Thoracic aorta (tissue), 2 donors: ENCODE measurements around the gene CCR1. TPM values are rescaled to one million over a fixed set of nuclear protein-coding genes. Genes with fewer than 3 reads are reported as not detected.
A peak's percentile ranks its signal among the peaks of the same experiment; 100 is the strongest.

Experiments
- ATAC-seq: fragments of 150-250 bp; one replicate; pipeline ENCODE4 v1.8.0; 2017; ENCODE audit warnings: low read depth; ENCODE audit not compliant: insufficient number of reproducible peaks, low FRiP score
- DNase-seq: peaks from one replicate; pipeline ENCODE4 v3.0.0-alpha.2; 2020; ENCODE audit warnings: low spot score
- H3K27ac ChIP-seq, 2 donors: fragments of 200-600 bp; sonication (generic); 1 replicate in 1 of 2; 2 replicates in 1 of 2; pipeline ENCODE4 v1.5.1; 2016; ENCODE audit warnings: mild to moderate bottlenecking in 2 of 2, moderate library complexity in 2 of 2
- H3K27me3 ChIP-seq: fragments of 200-600 bp; sonication (generic); replicated peaks from 2 replicates; pipeline ENCODE4 v1.6.0; 2016; ENCODE audit warnings: mild to moderate bottlenecking; ENCODE audit not compliant: insufficient read depth
- H3K36me3 ChIP-seq: fragments of 200-600 bp; sonication (generic); one replicate; pipeline ENCODE4 v1.5.1; 2016
- H3K4me1 ChIP-seq, 2 donors: fragments of 200-600 bp; sonication (generic); 1 replicate in 1 of 2; 2 replicates in 1 of 2; pipeline versions ENCODE4 v1.5.1 to v1.6.0; 2016; ENCODE audit warnings: low read depth in 2 of 2, mild to moderate bottlenecking in 1 of 2; ENCODE audit not compliant: control insufficient read depth in 1 of 2
- H3K4me3 ChIP-seq: fragments of 200-600 bp; sonication (generic); 2 replicates; pipeline ENCODE4 v1.5.1; 2016; ENCODE audit warnings: mild to moderate bottlenecking
- H3K9me3 ChIP-seq: fragments of 200-600 bp; sonication (generic); 2 replicates; pipeline ENCODE4 v1.5.1; 2016
- CTCF ChIP-seq: fragments of 200-600 bp; sonication (generic); IDR thresholded peaks from one replicate; pipeline ENCODE4 v1.5.1; 2019; ENCODE audit warnings: antibody characterized with exemption
- total RNA-seq, 2 donors: library from RNA; depleted of rRNA; stranded (reverse); fragments of >200 nt; gene quantifications; one replicate each; pipeline versions ENCODE4 v1.1.0 to v1.2.3, GENCODE V29; 2016

Gene CCR1
- total RNA-seq = 10 to 100 TPM; 10.0 to 27.7 TPM

- Histone ChIP-seq H3K4me3 (peak within 1 kb of the TSS; percentile 48), H3K27ac (peak within 1 kb of the TSS in 1 of 2 donors; percentile 6), H3K36me3 (no peaks in the 10 kb centered on the region), H3K27me3 (no peaks in the 10 kb centered on the region), H3K9me3 (no peaks in the 10 kb centered on the region), H3K4me1 (no peaks in the 10 kb centered on the region)
- ATAC-seq = no peak
- no peak for TF ChIP-seq CTCF
- no peak for DNase-seq
Observed at GRCh38 chr3:46208167-46208704, at the start of gene CCR1. Gene CCR1, minus strand, starts transcription at chr3:46208313. Its CDS starts 4,000 bp downstream, at chr3:46204313.

GRCh38 chr3:46252980-46253379, 44.9 kb upstream of the CCR1 start:
- no peaks in the 10 kb centered on the region for H3K27me3 ChIP-seq
- no peaks in the 10 kb centered on the region for H3K9me3 ChIP-seq
- TF ChIP-seq CTCF = no peak
- no peak for ATAC-seq
- DNase-seq = no peak
- no peak overlapping the region for H3K27ac ChIP-seq
- no peak overlapping the region for H3K4me3 ChIP-seq
- H3K4me1 ChIP-seq = no peaks in the 10 kb centered on the region
- no peaks in the 10 kb centered on the region for H3K36me3 ChIP-seq

GRCh38 chr3:46245146-46245545, 37.0 kb upstream of the CCR1 start:
- no peak for ATAC-seq
- no peak for TF ChIP-seq CTCF
- H3K4me3 ChIP-seq = no peak overlapping the region
- H3K36me3 ChIP-seq = no peaks in the 10 kb centered on the region
- no peak overlapping the region for H3K27ac ChIP-seq
- no peak for DNase-seq
- H3K27me3 ChIP-seq = no peaks in the 10 kb centered on the region
- H3K9me3 ChIP-seq = no peaks in the 10 kb centered on the region
- no peaks in the 10 kb centered on the region for H3K4me1 ChIP-seq

GRCh38 chr3:46243560-46243959, 35.4 kb upstream of the CCR1 start:
- no peak overlapping the region for H3K27ac ChIP-seq
- DNase-seq = no peak
- no peaks in the 10 kb centered on the region for H3K9me3 ChIP-seq
- H3K27me3 ChIP-seq = no peaks in the 10 kb centered on the region
- no peak for TF ChIP-seq CTCF
- H3K36me3 ChIP-seq = no peaks in the 10 kb centered on the region
- H3K4me1 ChIP-seq = no peaks in the 10 kb centered on the region
- ATAC-seq = no peak
- H3K4me3 ChIP-seq = no peak overlapping the region

- Histone ChIP-seq H3K4me3 (no peak within 1 kb of the TSS), H3K27ac (no peak within 1 kb of the TSS), H3K27me3 (no peaks in the 10 kb centered on the region), H3K36me3 (no peaks in the 10 kb centered on the region), H3K4me1 (no peaks in the 10 kb centered on the region), H3K9me3 (no peaks in the 10 kb centered on the region)
- TF ChIP-seq CTCF = no peak
- no peak for ATAC-seq
- DNase-seq = no peak
Observed at GRCh38 chr3:46242120-46242519, 34.0 kb upstream of the CCR1 start, which contains the start of gene CCR3. Gene CCR3, plus strand, starts transcription at chr3:46242460. Its CDS starts 22,699 bp downstream, at chr3:46265159.
